HG02840 (cell line): Measurements from ENCODE around the gene CCDC152.

Experiments
- ATAC-seq: cut with Tn5 transposase; IDR thresholded peaks from one replicate; pipeline ENCODE4 v1.9.1; 2021; ENCODE audit warnings: mild to moderate bottlenecking, moderate library complexity, moderate number of reproducible peaks; ENCODE audit not compliant: unreplicated experiment, low FRiP score

The CCDC152 gene

GRCh38 chr5:42779083-42779482 is 22.5 kb downstream of the CCDC152 start:
- ATAC-seq: no peak

GRCh38 chr5:42781584-42781983 is 25.0 kb downstream of the CCDC152 start:
- no peak for ATAC-seq

- ATAC-seq: no peak
These were observed 27.5 kb downstream of the CCDC152 start for GRCh38 chr5:42784132-42784531.

- no peak for ATAC-seq
These were observed 29.1 kb downstream of the CCDC152 start for GRCh38 chr5:42785756-42786155.

- no peak for ATAC-seq
These were observed 30.5 kb downstream of the CCDC152 start for GRCh38 chr5:42787073-42787472.

- ATAC-seq: no peak
These were observed 31.2 kb downstream of the CCDC152 start for GRCh38 chr5:42787845-42788244.

GRCh38 chr5:42791151-42791550 is 34.5 kb downstream of the CCDC152 start:
- no peak for ATAC-seq

- ATAC-seq: no peak
These were observed 41.9 kb downstream of the CCDC152 start for GRCh38 chr5:42798284-42799240.

GRCh38 chr5:42799241-42799608 is 42.6 kb downstream of the CCDC152 start:
- ATAC-seq: no peak

- no peak for ATAC-seq
These were observed 43.1 kb downstream of the CCDC152 start for GRCh38 chr5:42799668-42800114.

- no peak for ATAC-seq
These were observed 44.2 kb downstream of the CCDC152 start for GRCh38 chr5:42800748-42801330.

GRCh38 chr5:42801516-42802166 is 45.0 kb downstream of the CCDC152 start:
- no peak for ATAC-seq

GRCh38 chr5:42804717-42805339 is 48.2 kb downstream of the CCDC152 start:
- ATAC-seq: no peak

- ATAC-seq: no peak
These were observed 49.5 kb downstream of the CCDC152 start for GRCh38 chr5:42806004-42806700.

- ATAC-seq: no peak
These were observed 50.2 kb downstream of the CCDC152 start for GRCh38 chr5:42806701-42807262.

- no peak for ATAC-seq
These were observed 51.3 kb downstream of the CCDC152 start for GRCh38 chr5:42807722-42808447.

- ATAC-seq: no peak
These were observed 52.4 kb downstream of the CCDC152 start for GRCh38 chr5:42808888-42809611.

- ATAC-seq: no peak
These were observed 54.4 kb downstream of the CCDC152 start for GRCh38 chr5:42810834-42811590.
